Testis (tissue), 3 donors: ENCODE data around the gene VPS54. TPM values are rescaled to one million over a fixed set of nuclear protein-coding genes. Genes with fewer than 3 reads are reported as not detected.

Experiments
- DNase-seq: peaks from one replicate; pipeline ENCODE4 v3.0.0-alpha.2; 2019
- H3K27ac ChIP-seq, 2 donors: fragments of 200-600 bp; sonication (generic); one replicate each; pipeline ENCODE4 v1.5.1; 2019
- H3K27me3 ChIP-seq: fragments of 200-600 bp; sonication (generic); one replicate; pipeline ENCODE4 v1.5.1; 2019
- H3K36me3 ChIP-seq: fragments of 200-600 bp; sonication (generic); one replicate; pipeline ENCODE4 v1.5.1; 2017; ENCODE audit warnings: low read depth; ENCODE audit errors: missing control alignments
- H3K4me1 ChIP-seq: fragments of 200-600 bp; sonication (generic); one replicate; pipeline ENCODE4 v1.5.1; 2019
- H3K4me3 ChIP-seq, 2 donors: fragments of 200-600 bp; sonication (generic); one replicate each; pipeline ENCODE4 v1.5.1; 2017 to 2019
- H3K9me3 ChIP-seq: fragments of 200-600 bp; sonication (generic); one replicate; pipeline ENCODE4 v1.5.1; 2017
- POLR2A ChIP-seq: fragments of 450-650 bp; IDR thresholded peaks from one replicate; pipeline ENCODE4 v1.6.1; 2017; ENCODE audit warnings: antibody characterized with exemption, mild to moderate bottlenecking, moderate library complexity
- WGBS, 2 donors: methylation state at CpG; one replicate each; pipeline ENCODE4 v1.1.5; 2018; 5-methylcytosine and 5-hydroxymethylcytosine counted together
- intact Hi-C: fragments of 100-400 bp; cut with DNase I; formaldehyde crosslinking; loops from one replicate; pipeline ENCODE4 v1.15.1; 2023; ENCODE audit warnings: low total_unique reads
- polyA plus RNA-seq: library from polyadenylated mRNA; stranded (reverse); fragments of 350-450 nt; fragmentation: Illumina TruSeq; extraction: RNeasy Lipid Tissue Mini Kit (QIAGEN cat#74804); gene quantifications from one replicate; pipeline ENCODE4 v1.2.3, GENCODE V29; 2014; ENCODE audit warnings: low read depth, low replicate concordance; ENCODE audit not compliant: insufficient read depth
- total RNA-seq, 2 donors: library from RNA; depleted of rRNA; stranded (reverse); fragments of >200 nt; gene quantifications; one replicate each; pipeline ENCODE4 v1.2.3, GENCODE V29; 2016
- TF ChIP-seq, protein P1 (sequence below), 3 experiments: fragments of 450-650 bp in 2 of 3; fragments of 200-600 bp in 1 of 3; sonication (generic) in 1 of 3; IDR thresholded peaks; one replicate each; pipeline ENCODE4 v1.5.1; 2016 to 2019; ENCODE audit warnings: antibody characterized with exemption in 3 of 3, mild to moderate bottlenecking in 2 of 3, moderate library complexity in 1 of 3

The VPS54 gene
- total and polyA plus RNA-seq, 3 donors from 2014 or later = 26.5 to 28.5 (median 27.4) TPM

DNA sequence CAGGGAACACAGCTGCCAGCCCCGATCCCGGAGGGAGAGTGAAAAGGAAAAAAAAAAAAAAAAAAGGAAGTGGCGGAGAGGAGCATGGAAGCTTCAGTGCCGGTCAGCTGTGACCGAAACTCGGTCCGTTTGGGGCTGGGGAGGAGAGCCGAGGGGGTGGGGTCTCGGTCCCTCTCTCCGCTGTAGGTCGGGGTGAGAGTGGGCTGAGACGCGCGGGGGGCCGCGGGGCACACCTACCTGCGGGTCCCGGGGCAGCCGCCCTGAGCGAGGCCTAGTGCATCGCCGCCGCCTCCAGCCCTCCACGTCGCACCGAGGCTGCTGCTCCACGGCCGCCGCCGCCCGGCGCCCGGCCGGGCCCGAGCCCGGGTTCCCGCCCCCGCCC is 536 bp downstream of the VPS54 start:
- TF ChIP-seq POLR2A = no peak
- TF ChIP-seq, protein P1, sequence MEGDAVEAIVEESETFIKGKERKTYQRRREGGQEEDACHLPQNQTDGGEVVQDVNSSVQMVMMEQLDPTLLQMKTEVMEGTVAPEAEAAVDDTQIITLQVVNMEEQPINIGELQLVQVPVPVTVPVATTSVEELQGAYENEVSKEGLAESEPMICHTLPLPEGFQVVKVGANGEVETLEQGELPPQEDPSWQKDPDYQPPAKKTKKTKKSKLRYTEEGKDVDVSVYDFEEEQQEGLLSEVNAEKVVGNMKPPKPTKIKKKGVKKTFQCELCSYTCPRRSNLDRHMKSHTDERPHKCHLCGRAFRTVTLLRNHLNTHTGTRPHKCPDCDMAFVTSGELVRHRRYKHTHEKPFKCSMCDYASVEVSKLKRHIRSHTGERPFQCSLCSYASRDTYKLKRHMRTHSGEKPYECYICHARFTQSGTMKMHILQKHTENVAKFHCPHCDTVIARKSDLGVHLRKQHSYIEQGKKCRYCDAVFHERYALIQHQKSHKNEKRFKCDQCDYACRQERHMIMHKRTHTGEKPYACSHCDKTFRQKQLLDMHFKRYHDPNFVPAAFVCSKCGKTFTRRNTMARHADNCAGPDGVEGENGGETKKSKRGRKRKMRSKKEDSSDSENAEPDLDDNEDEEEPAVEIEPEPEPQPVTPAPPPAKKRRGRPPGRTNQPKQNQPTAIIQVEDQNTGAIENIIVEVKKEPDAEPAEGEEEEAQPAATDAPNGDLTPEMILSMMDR (IDR thresholded peaks at IDR 0.05) = no peak
- peaks cover 11% of the 10 kb centered on the region for H3K4me1 ChIP-seq

DNA sequence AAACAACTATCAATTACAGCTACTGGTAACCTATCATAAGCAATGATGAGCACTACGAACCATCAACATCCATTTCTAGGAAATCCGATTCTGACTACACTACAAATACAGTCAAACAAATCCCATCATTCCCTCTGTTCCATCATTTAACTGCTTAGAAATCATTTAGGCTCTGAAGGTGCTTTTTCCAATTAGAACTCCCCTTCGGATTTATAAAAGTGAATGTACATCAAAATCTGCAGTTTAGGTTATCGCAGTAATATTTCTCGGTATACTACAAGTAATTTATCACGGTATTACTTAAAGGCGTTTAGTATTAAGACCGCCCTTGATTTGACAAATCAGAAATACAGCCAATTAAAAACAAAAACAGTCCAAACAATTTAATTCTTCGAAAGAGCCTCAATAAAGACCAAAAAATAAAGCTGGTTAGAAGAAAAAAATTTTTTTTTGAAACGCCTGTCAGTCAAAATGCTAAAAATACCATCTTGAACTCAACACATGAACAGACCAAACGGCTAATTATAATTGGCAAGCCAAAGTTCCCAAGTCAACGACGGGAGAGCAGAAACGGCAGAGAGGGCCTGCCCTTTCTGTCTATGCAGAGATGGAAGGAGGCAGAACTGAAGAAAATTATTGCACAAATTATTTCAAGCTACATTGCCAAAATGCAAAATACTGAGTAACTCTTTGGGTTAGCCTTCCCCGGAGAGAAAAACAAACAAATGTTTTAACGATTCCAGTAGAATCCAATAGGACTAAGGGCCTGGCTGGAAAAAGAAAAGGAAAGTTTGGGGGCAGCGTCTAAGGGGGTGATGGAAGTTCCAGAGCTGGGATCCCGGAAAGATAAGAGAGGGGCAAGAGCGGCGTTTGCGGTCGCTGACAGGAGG is 1.2 kb downstream of the VPS54 start:
- Histone ChIP-seq H3K36me3 (no peaks in the 10 kb centered on the region), H3K27ac (peak overlapping the region; percentile 92 to 98), H3K4me3 (peak overlapping the region; percentile 80 to 81), H3K9me3 (no peaks in the 10 kb centered on the region), H3K27me3 (no peaks in the 10 kb centered on the region), H3K4me1 (peaks cover 11% of the 10 kb centered on the region)
- DNase-seq = peak; percentile 42
- intact Hi-C loops = no loop called here
- TF ChIP-seq, protein P1 (IDR thresholded peaks at IDR 0.05) = no peak
- TF ChIP-seq POLR2A = no peak
- WGBS, 2 donors = 2 to 3% methylated on average over 22 of the region's 22 CpGs

More for the DNA sequence above, 536 bp downstream of the VPS54 start:
- H3K27me3 ChIP-seq = no peaks in the 10 kb centered on the region
- peak overlapping the region; percentile 92 to 98 for H3K27ac ChIP-seq
- intact Hi-C loops = no loop called here
- DNase-seq = peak; percentile 71
- no peaks in the 10 kb centered on the region for H3K36me3 ChIP-seq
- H3K9me3 ChIP-seq = no peaks in the 10 kb centered on the region
- WGBS, 2 donors = 0 to 2% methylated on average over 17 to 20 of the region's 38 CpGs
- H3K4me3 ChIP-seq = peak overlapping the region; percentile 80 to 81

DNA sequence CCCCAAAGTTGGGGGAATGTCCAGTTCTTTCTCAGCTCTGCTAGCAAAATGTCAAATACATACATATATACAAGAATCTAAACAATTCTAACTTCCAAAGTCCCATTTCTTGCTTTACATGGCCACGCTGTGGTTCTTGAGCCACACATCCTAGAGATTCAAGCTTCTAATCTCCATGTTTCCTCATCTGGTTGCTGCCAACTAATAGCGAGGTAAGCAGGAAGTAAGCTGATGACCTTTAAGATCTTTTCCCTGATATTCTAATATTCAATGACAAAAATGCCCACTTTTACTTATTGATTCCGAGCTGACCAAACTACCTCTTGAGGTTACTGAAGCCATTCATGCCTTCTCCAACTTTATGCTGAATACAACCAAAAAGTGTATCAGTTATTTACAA is 3.3 kb downstream of the VPS54 start:
- no peak overlapping the region for H3K4me3 ChIP-seq
- DNase-seq = no peak
- H3K9me3 ChIP-seq = no peaks in the 10 kb centered on the region
- TF ChIP-seq POLR2A = no peak
- TF ChIP-seq, protein P1 (IDR thresholded peaks at IDR 0.05) = no peak
- H3K27ac ChIP-seq = peak overlapping the region in 1 of 2 donors; percentile 5
- 80 to 81% methylated on average over 3 of the region's 3 CpGs for WGBS, 2 donors
- no peaks in the 10 kb centered on the region for H3K36me3 ChIP-seq
- peaks cover 11% of the 10 kb centered on the region for H3K4me1 ChIP-seq
- intact Hi-C loops = no loop called here
- no peaks in the 10 kb centered on the region for H3K27me3 ChIP-seq

DNA sequence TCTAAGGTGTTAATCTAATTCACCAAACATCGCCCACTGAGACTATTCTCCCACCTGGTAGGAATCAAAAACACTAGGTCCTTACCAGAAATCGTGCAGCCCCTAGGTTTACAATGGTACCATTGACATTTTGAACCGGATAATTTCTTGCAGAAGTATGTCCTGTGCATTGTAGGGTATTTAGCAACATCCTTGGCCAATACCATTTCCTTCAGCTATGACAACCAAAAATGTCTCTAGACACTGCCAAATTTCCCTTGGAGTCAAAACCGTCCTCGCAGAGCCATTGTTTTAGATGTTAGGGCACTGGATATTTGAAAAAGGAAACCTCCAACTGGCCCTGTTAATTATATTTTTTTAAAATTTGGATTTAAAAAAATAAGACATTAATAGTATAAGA is 3.8 kb downstream of the VPS54 start:
- Histone ChIP-seq H3K9me3 (no peaks in the 10 kb centered on the region), H3K27me3 (no peaks in the 10 kb centered on the region), H3K4me3 (no peak overlapping the region), H3K4me1 (peaks cover 11% of the 10 kb centered on the region), H3K36me3 (no peaks in the 10 kb centered on the region), H3K27ac (peak overlapping the region in 1 of 2 donors; percentile 5)
- no peak for TF ChIP-seq POLR2A
- TF ChIP-seq, protein P1 (IDR thresholded peaks at IDR 0.05) = no peak
- intact Hi-C loops = no loop called here
- 71 to 87% methylated on average over 5 of the region's 5 CpGs for WGBS, 2 donors
- DNase-seq = no peak
